Sigmoid colon (tissue), 7 donors: ENCODE data around the gene DYTN. TPM values are rescaled to one million over a fixed set of nuclear protein-coding genes. Genes with fewer than 3 reads are reported as not detected.

Experiments
- DNase-seq: peaks from one replicate; pipeline ENCODE4 v3.0.0-alpha.2; 2019
- H3K27ac ChIP-seq, 4 donors: fragments of 200-600 bp; sonication (generic); one replicate each; pipeline ENCODE4 v1.5.1; 2016 to 2019; ENCODE audit warnings: mild to moderate bottlenecking in 1 of 4
- H3K27me3 ChIP-seq, 3 donors: fragments of 200-600 bp; sonication (generic); one replicate each; pipeline ENCODE4 v1.5.1; 2019; ENCODE audit warnings: mild to moderate bottlenecking in 1 of 3
- H3K36me3 ChIP-seq, 4 donors: fragments of 200-600 bp; sonication (generic); one replicate each; pipeline ENCODE4 v1.5.1; 2016 to 2019
- H3K4me1 ChIP-seq, 4 donors: fragments of 200-600 bp; sonication (generic); one replicate each; pipeline ENCODE4 v1.5.1; 2017 to 2019
- H3K4me3 ChIP-seq, 4 donors: fragments of 200-600 bp; sonication (generic); one replicate each; pipeline ENCODE4 v1.5.1; 2017 to 2019; ENCODE audit warnings: mild to moderate bottlenecking in 2 of 4, moderate library complexity in 1 of 4
- H3K9me3 ChIP-seq, 4 donors: fragments of 200-600 bp in 3 of 4; sonication (generic) in 3 of 4; one replicate each; pipeline versions ENCODE4 v1.5.1 to v1.6.1; 2013 to 2019
- CTCF ChIP-seq, 4 experiments: fragments of 450-650 bp in 3 of 4; fragments of 200-600 bp in 1 of 4; IDR thresholded peaks; one replicate each; pipeline ENCODE4 v1.5.1; 2016 to 2019; ENCODE audit warnings: antibody characterized with exemption in 4 of 4, mild to moderate bottlenecking in 3 of 4, moderate library complexity in 2 of 4
- EP300 ChIP-seq, 4 donors: sonication (generic); formaldehyde crosslinking; IDR thresholded peaks; one replicate each; pipeline ENCODE4 v1.6.1; 2017; ENCODE audit warnings: antibody characterized with exemption in 4 of 4
- POLR2A ChIP-seq, 2 donors: fragments of 450-650 bp; IDR thresholded peaks; one replicate each; pipeline ENCODE4 v1.6.1; 2016; ENCODE audit warnings: antibody characterized with exemption in 2 of 2, mild to moderate bottlenecking in 2 of 2, moderate library complexity in 2 of 2
- POLR2AphosphoS5 ChIP-seq, 4 donors: sonication (generic); formaldehyde crosslinking; IDR thresholded peaks; one replicate each; pipeline ENCODE4 v1.6.1; 2017; ENCODE audit warnings: antibody characterized with exemption in 4 of 4
- WGBS, 2 donors: extraction: QIAGEN DNeasy Blood & Tissue Kit; methylation state at CpG; one replicate each; pipeline ENCODE4 v1.1.7; 2013; 5-methylcytosine and 5-hydroxymethylcytosine counted together
- intact Hi-C: fragments of 100-400 bp; cut with DNase I; formaldehyde crosslinking; loops from one replicate; pipeline ENCODE4 v1.15.1; 2023
- polyA plus RNA-seq, 3 donors: library from polyadenylated mRNA; stranded (reverse); fragments of 200-250 nt; gene quantifications; one replicate each; pipeline ENCODE4 v1.2.3, GENCODE V29; 2013
- total RNA-seq, 4 donors: library from RNA; depleted of rRNA; stranded (reverse); fragments of >200 nt; gene quantifications; one replicate each; pipeline ENCODE4 v1.1.0, GENCODE V29; 2016
- donor health status: healthy with polysubstance abuse.
- donor health status: Bipolar disorder and iron deficiency.
- donor health status: healthy.

The DYTN gene
- total RNA-seq (not detected), polyA plus RNA-seq (not detected)

- intact Hi-C loops: no loop called here
- H3K4me1 ChIP-seq: no peaks in the 10 kb centered on the region
- no peak for DNase-seq
- no peaks in the 10 kb centered on the region for H3K27me3 ChIP-seq
- H3K27ac ChIP-seq: no peak within 1 kb of the TSS
- no peak within 1 kb of the TSS for H3K4me3 ChIP-seq
- no peak for TF ChIP-seq POLR2A (IDR thresholded peaks at IDR 0.05)
- TF ChIP-seq POLR2AphosphoS5 (IDR thresholded peaks at IDR 0.05): no peak
- no peak for TF ChIP-seq CTCF (IDR thresholded peaks at IDR 0.05)
- no peak for TF ChIP-seq EP300 (IDR thresholded peaks at IDR 0.05)
- no peaks in the 10 kb centered on the region for H3K36me3 ChIP-seq
- no peaks in the 10 kb centered on the region for H3K9me3 ChIP-seq
- WGBS, 2 donors: 86% methylated on average over 1 of the region's 1 CpG
Observed at GRCh38 chr2:206718296-206718695, at the start of gene DYTN. DYTN (minus strand) TSS chr2:206718396; CDS start chr2:206718279, 117 bp downstream.

- Histone ChIP-seq H3K9me3 (no peaks in the 10 kb centered on the region), H3K27me3 (no peaks in the 10 kb centered on the region), H3K36me3 (peaks cover 0 to 30% (median 0%) of the 10 kb centered on the region in 4 donors), H3K4me3 (peak overlapping the region; percentile 66 to 88 (median 74)), H3K4me1 (peaks cover 0 to 38% (median 30%) of the 10 kb centered on the region in 4 donors), H3K27ac (peak overlapping the region; percentile 81 to 93 (median 87))
- TF ChIP-seq EP300 (IDR thresholded peaks at IDR 0.05): no peak
- TF ChIP-seq CTCF (IDR thresholded peaks at IDR 0.05): no peak
- TF ChIP-seq POLR2A (IDR thresholded peaks at IDR 0.05): no peak
- TF ChIP-seq POLR2AphosphoS5 (IDR thresholded peaks at IDR 0.05): no peak
- intact Hi-C loops: loop anchor here (10.0 kb wide), 1 partner anchor 859 kb away; the partner anchor contains the start of gene METTL21A
- DNase-seq: no peak
- 38 to 40% methylated on average over 12 of the region's 12 CpGs for WGBS, 2 donors
Observed at GRCh38 chr2:206766057-206766930, 48.1 kb upstream of the DYTN start.

GRCh38 chr2:206765242-206766056 lies 47.3 kb upstream of the DYTN start, which contains the start of the genes FASTKD2 and MDH1B:
FASTKD2 (plus strand) TSS chr2:206765606; CDS start chr2:206766694, 1,088 bp downstream.
MDH1B (minus strand) TSS chr2:206765328; CDS start chr2:206765271, 57 bp downstream.
- Histone ChIP-seq H3K4me3 (peak within 1 kb of the TSS; percentile 66 to 88 (median 74)), H3K27me3 (no peaks in the 10 kb centered on the region), H3K36me3 (peaks cover 0 to 21% (median 0%) of the 10 kb centered on the region in 4 donors), H3K4me1 (peaks cover 0 to 38% (median 30%) of the 10 kb centered on the region in 4 donors), H3K27ac (peak within 1 kb of the TSS; percentile 81 to 93 (median 87)), H3K9me3 (no peaks in the 10 kb centered on the region)
- intact Hi-C loops: loop anchor here (2.0 to 10.0 kb wide), 2 partner anchors 763 to 859 kb away; partner anchors contain the start of genes CREB1 and METTL21A
- 0% methylated on average over 46 of the region's 46 CpGs for WGBS, 2 donors
- TF ChIP-seq EP300 (IDR thresholded peaks at IDR 0.05) (no peak), POLR2A (IDR thresholded peaks at IDR 0.05) (peak; percentile 42 to 43), POLR2AphosphoS5 (IDR thresholded peaks at IDR 0.05) (peak; percentile 76 to 93 (median 88)), CTCF (IDR thresholded peaks at IDR 0.05) (no peak)
- DNase-seq: peak; percentile 95

GRCh38 chr2:206764673-206765241 lies 46.6 kb upstream of the DYTN start:
- Histone ChIP-seq H3K27me3 (no peaks in the 10 kb centered on the region), H3K4me3 (peak overlapping the region; percentile 66 to 88 (median 74)), H3K9me3 (no peaks in the 10 kb centered on the region), H3K4me1 (peaks cover 0 to 38% (median 30%) of the 10 kb centered on the region in 4 donors), H3K36me3 (peaks cover 0 to 14% (median 0%) of the 10 kb centered on the region in 4 donors), H3K27ac (peak overlapping the region; percentile 81 to 93 (median 87))
- WGBS, 2 donors: 10 to 14% methylated on average over 18 of the region's 18 CpGs
- TF ChIP-seq POLR2A (IDR thresholded peaks at IDR 0.05): no peak
- TF ChIP-seq CTCF (IDR thresholded peaks at IDR 0.05): no peak
- TF ChIP-seq POLR2AphosphoS5 (IDR thresholded peaks at IDR 0.05): no peak
- no peak for TF ChIP-seq EP300 (IDR thresholded peaks at IDR 0.05)
- intact Hi-C loops: loop anchor here (2.0 to 10.0 kb wide), 2 partner anchors 764 to 860 kb away; partner anchors contain the start of genes CREB1 and METTL21A
- no peak for DNase-seq
